GM12873 (cell line): Measurements from ENCODE around the gene NPPC.

ENCODE experiments used
- TF ChIP-seq, protein P1 (sequence below): IDR thresholded peaks from 2 replicates; pipeline ENCODE4 v1.5.1; 2012; ENCODE audit warnings: low read depth, mild to moderate bottlenecking, moderate library complexity, low read length, control low read depth; ENCODE audit not compliant: insufficient read depth; ENCODE audit errors: missing control alignments

Gene NPPC

DNA sequence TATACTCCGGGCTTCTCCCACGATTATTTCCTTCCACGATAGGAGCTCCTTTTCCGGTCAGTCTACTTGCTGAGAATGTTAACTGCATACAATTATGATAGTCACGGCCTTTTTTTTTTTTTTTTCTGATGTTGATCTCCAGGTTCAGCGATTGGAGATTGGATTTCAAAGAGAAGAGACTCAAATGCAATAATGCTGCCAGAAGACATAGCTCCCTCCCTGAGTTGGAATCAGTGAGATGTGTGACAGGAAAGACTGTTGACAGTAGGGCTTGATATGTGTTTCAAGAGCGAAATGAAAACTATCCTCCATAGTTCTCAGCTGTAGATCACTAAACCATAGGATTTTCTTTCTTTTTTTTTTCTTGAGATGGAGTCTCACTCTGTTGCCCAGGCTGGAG, 47.0 kb downstream of the NPPC start:
- TF ChIP-seq, protein P1, sequence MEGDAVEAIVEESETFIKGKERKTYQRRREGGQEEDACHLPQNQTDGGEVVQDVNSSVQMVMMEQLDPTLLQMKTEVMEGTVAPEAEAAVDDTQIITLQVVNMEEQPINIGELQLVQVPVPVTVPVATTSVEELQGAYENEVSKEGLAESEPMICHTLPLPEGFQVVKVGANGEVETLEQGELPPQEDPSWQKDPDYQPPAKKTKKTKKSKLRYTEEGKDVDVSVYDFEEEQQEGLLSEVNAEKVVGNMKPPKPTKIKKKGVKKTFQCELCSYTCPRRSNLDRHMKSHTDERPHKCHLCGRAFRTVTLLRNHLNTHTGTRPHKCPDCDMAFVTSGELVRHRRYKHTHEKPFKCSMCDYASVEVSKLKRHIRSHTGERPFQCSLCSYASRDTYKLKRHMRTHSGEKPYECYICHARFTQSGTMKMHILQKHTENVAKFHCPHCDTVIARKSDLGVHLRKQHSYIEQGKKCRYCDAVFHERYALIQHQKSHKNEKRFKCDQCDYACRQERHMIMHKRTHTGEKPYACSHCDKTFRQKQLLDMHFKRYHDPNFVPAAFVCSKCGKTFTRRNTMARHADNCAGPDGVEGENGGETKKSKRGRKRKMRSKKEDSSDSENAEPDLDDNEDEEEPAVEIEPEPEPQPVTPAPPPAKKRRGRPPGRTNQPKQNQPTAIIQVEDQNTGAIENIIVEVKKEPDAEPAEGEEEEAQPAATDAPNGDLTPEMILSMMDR, result no peak

DNA sequence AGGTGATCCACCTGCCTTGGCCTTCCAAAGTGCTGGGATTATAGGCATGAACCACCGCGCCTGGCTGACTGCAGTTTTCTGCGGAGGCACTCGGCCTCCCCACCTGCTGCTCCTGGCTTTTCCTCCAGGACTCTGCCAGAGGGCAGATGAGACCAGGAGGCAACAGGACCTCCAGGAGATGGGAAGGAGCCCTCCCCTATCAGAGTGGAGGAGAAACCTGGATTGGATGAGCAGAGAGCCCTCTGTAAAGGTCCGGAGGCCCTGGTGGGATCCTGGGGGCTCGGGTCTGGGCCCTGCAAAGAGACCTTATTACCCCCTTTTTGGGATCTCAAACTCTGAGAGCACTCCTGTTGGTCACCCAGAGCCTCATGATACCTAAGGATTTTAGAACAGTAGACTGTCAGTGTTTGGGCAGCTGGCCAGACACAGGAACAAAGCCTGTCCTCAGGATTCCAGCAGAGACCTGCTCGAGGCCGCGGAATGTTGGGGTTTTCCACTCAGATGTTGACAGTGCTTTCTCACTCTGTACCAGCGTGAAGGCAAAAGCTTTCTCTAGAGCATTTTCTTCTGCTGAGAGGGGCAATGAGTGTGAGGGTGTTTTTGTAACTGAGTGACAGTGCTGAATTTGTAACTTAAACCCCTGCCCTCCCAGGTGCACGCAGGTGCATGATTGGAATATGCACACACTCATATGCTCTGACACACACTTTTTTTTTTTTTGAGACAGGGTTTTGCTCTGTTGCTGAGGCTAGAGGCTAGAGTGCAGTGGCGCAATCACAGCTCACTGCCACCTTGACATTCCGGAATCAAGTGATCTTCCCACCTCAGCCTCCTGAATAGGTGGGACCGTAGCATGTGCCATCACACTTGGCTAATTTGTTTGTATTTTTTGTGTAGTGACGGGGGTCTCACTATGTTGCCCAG, 48.4 kb downstream of the NPPC start:
- TF ChIP-seq, protein P1, result no peak

DNA sequence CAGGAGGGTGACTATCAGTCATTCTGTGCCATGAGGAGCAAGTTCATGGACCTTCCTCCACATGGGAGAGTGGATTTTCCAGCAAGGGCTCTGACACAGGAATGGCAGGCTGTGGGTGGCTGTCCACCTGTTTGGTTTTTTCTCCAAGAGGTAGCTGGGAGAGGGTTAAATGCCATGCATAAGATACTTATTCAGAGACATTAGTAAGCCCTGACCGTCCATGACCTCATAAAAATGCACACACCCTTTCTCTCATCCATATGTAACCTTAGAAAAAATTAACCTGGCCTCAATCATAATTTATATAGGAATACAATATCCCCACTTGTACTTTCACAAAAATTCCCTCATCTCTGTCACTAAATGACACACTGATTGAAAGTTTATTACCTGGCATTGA, 51.3 kb downstream of the NPPC start:
- TF ChIP-seq, protein P1, result no peak
